ENCODE results near the gene HERC4. TPM values are rescaled to one million over a fixed set of nuclear protein-coding genes. Genes with fewer than 3 reads are reported as not detected.
"Not testable (repeated sequence)": the region's sequence is repeated elsewhere in the genome, so short reads cannot be mapped to it uniquely, and the experiment has no call there.

Gene HERC4
- total and polyA plus RNA-seq, 7 donors, result 8.8 to 29.4 (median 18.0) TPM

GRCh38 chr10:67884313-67884841 lies 190.7 kb downstream of the HERC4 start, which contains the start of gene SIRT1:
TSS of gene SIRT1 (plus strand) at chr10:67884656. CDS start at chr10:67884722, 66 bp downstream.
- DNase-seq (peak; percentile 98 to 99), ATAC-seq (peak; percentile 94 to 96 (median 95))
- Histone ChIP-seq H3K9me3 (no peaks in the 10 kb centered on the region), H3K27ac (peak within 1 kb of the TSS; percentile 95), H3K27me3 (ENCODE audit: insufficient read depth in 3 of 3, low read length in 2 of 3) (no peaks in the 10 kb centered on the region), H3K4me1 (peaks cover 19% of the 10 kb centered on the region), H3K4me3 (peak within 1 kb of the TSS; percentile 88), H3K36me3 (ENCODE audit: insufficient read depth in 1 of 2, low read depth in 1 of 2) (peaks cover 4 to 28% of the 10 kb centered on the region in 2 donors)
- no peak for TF ChIP-seq CTCF (IDR thresholded peaks at IDR 0.05)
- intact Hi-C loops (cut with DNase I), result no loop called here
- WGBS, 3 donors, result 0 to 1% (median 1%) methylated on average over 48 to 62 of the region's 62 CpGs

- Histone ChIP-seq H3K27me3 (ENCODE audit: insufficient read depth in 3 of 3, low read length in 2 of 3) (no peaks in the 10 kb centered on the region), H3K4me1 (peaks cover 14% of the 10 kb centered on the region), H3K4me3 (peak overlapping the region; percentile 88), H3K27ac (peak overlapping the region; percentile 95), H3K9me3 (no peaks in the 10 kb centered on the region), H3K36me3 (ENCODE audit: insufficient read depth in 1 of 2, low read depth in 1 of 2) (peaks cover 4 to 23% of the 10 kb centered on the region in 2 donors)
- TF ChIP-seq CTCF (IDR thresholded peaks at IDR 0.05), result no peak
- DNase-seq, result no peak
- WGBS, 3 donors, result 10 to 17% (median 16%) methylated on average over 13 of the region's 13 CpGs
- intact Hi-C loops (cut with DNase I), result loop anchor here in 1 of 2 donors (2.0 kb wide), 1 partner anchor 29 kb away; no protein-coding TSS in a partner anchor
- peak in 3 of 4 donors; percentile 60 to 66 (median 66) for ATAC-seq
Observed at GRCh38 chr10:67883710-67884312, 191.3 kb downstream of the HERC4 start.

- WGBS, 3 donors, result 86 to 95% (median 87%) methylated on average over 7 of the region's 7 CpGs
- intact Hi-C loops (cut with DNase I), result no loop called here
- no peaks in the 10 kb centered on the region for H3K4me1 ChIP-seq
- H3K9me3 ChIP-seq, result no peaks in the 10 kb centered on the region
- no peaks in the 10 kb centered on the region for H3K36me3 ChIP-seq (ENCODE audit: insufficient read depth in 1 of 2, low read depth in 1 of 2)
- no peak overlapping the region for H3K4me3 ChIP-seq
- no peak for DNase-seq
- ATAC-seq, result no peak
- no peaks in the 10 kb centered on the region for H3K27me3 ChIP-seq (ENCODE audit: insufficient read depth in 3 of 3, low read length in 2 of 3)
- TF ChIP-seq CTCF (IDR thresholded peaks at IDR 0.05), result no peak
- no peak overlapping the region for H3K27ac ChIP-seq
Observed at GRCh38 chr10:67878133-67878532, 196.9 kb downstream of the HERC4 start.

- ATAC-seq; H3K27me3 ChIP-seq (ENCODE audit: insufficient read depth in 3 of 3, low read length in 2 of 3); H3K4me1 ChIP-seq; H3K27ac ChIP-seq; H3K9me3 ChIP-seq; H3K4me3 ChIP-seq; DNase-seq; H3K36me3 ChIP-seq (ENCODE audit: insufficient read depth in 1 of 2, low read depth in 1 of 2); intact Hi-C loops (cut with DNase I): not testable (repeated sequence)
- WGBS, 3 donors, result 92 to 95% (median 94%) methylated on average over 11 of the region's 11 CpGs
Observed at GRCh38 chr10:67877421-67877820, 197.7 kb downstream of the HERC4 start.

GRCh38 chr10:67875340-67876238 lies 199.5 kb downstream of the HERC4 start:
- Histone ChIP-seq H3K27ac (no peak overlapping the region), H3K4me3 (no peak overlapping the region), H3K36me3 (ENCODE audit: insufficient read depth in 1 of 2, low read depth in 1 of 2) (no peaks in the 10 kb centered on the region), H3K4me1 (no peaks in the 10 kb centered on the region), H3K27me3 (ENCODE audit: insufficient read depth in 3 of 3, low read length in 2 of 3) (no peaks in the 10 kb centered on the region), H3K9me3 (no peaks in the 10 kb centered on the region)
- intact Hi-C loops (cut with DNase I), result no loop called here
- WGBS, 3 donors, result 57 to 72% (median 66%) methylated on average over 3 of the region's 3 CpGs
- DNase-seq (no peak), ATAC-seq (no peak)
- no peak for TF ChIP-seq CTCF (IDR thresholded peaks at IDR 0.05)

Measured in psoas muscle (tissue), 8 donors.